Measurements from ENCODE around the gene CFAP157. TPM values are rescaled to one million over a fixed set of nuclear protein-coding genes. Genes with fewer than 3 reads are reported as not detected.
A peak's percentile ranks its signal among the peaks of the same experiment; 100 is the strongest.

The CFAP157 gene
- total and polyA plus RNA-seq, 2 of the 13 experiments (the other 11 are each of a cell fraction or from before 2014, with no cell fraction given): 0.07 TPM; not detected in 1

DNA sequence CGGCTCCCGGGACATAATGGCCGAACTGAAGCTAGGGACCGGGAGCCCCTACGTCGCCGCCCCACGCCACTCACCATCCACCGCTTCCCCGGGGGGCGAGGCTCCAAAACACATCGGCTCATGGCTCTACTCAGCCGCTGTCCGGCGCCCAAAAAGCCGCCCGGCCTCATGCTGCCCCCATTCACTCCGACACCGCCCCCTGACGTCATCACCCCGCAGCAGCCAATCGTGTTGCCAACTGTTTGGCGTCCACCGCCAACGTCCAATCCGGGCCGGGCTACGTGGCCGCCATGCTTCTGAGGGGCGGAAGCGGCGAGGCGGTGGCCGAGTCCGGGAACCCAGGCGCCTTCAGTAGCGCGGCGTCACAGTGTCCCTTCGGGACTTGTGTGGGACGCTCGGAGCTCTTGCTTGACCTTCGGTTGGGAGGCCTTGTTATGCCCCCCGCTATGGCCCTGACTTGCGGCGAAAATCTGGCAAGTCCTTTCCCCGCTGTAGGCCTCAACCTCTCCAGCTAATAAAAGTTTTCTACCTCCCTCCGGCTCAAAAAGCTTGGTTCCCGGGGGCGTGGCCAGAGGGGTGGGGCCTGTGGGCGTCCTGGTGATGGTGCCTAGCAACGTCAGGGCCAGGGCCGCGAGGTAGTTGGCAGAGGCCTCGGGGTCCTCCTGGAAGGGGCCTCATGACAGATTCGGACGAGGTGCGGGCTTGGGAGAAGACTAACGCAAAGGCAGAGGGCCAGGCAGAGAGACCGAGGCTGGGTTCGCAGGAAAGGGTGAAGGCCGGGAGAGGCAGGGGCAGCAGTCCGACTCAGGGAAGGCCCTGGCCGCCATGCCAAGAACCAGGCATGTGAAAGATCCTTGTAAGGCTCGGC is 8.9 kb downstream of the CFAP157 start, which contains the start of the genes PTRH1 and TTC16 (continued):
- TF ChIP-seq ZNF574 (CRISPR knock-in tag; IDR thresholded peaks at IDR 0.05): peak; percentile 78
- peak; percentile 75 for TF ChIP-seq RFX3 (CRISPR knock-in tag; IDR thresholded peaks at IDR 0.05)
- no peak for TF ChIP-seq REST (IDR thresholded peaks at IDR 0.05; ENCODE audit: borderline replicate concordance in 1 of 2, low read depth in 1 of 2, low read length in 2 of 2)
- no peak for TF ChIP-seq ZNF670 (CRISPR knock-in tag; IDR thresholded peaks at IDR 0.05; ENCODE audit: borderline replicate concordance)
- TF ChIP-seq TAF15 (IDR thresholded peaks at IDR 0.05; ENCODE audit: low read depth, low read length, poor library complexity, severe bottlenecking): no peak
- no peak for TF ChIP-seq ZBTB33 (CRISPR knock-in tag; IDR thresholded peaks at IDR 0.05)
- no peak for TF ChIP-seq NKX3-1 (CRISPR knock-in tag; IDR thresholded peaks at IDR 0.05)
- TF ChIP-seq USF2 (IDR thresholded peaks at IDR 0.05; ENCODE audit: low read depth, low read length): no peak
- no peak for TF ChIP-seq USF2 (CRISPR knock-in tag; IDR thresholded peaks at IDR 0.05; ENCODE audit: borderline replicate concordance)
- TF ChIP-seq ZNF777 (CRISPR knock-in tag; IDR thresholded peaks at IDR 0.05): no peak
- no peak for TF ChIP-seq ZBTB8A (CRISPR knock-in tag; IDR thresholded peaks at IDR 0.05; ENCODE audit: borderline replicate concordance, low read depth)
- no peak for TF ChIP-seq ZNF207 (IDR thresholded peaks at IDR 0.05; ENCODE audit: borderline replicate concordance)
- no peak for TF ChIP-seq RNF2 (conservative IDR thresholded peaks at IDR 0.05; ENCODE audit: low read depth)
- TF ChIP-seq SRSF4 (IDR thresholded peaks at IDR 0.05; ENCODE audit: low read depth, low read length, poor library complexity, severe bottlenecking): no peak
- TF ChIP-seq ZNF703 (CRISPR knock-in tag; IDR thresholded peaks at IDR 0.05; ENCODE audit: borderline replicate concordance): no peak
- no peak for TF ChIP-seq MAFK (conservative IDR thresholded peaks at IDR 0.05 in 1 of 2, IDR thresholded peaks at IDR 0.05 in 1 of 2; ENCODE audit: low read length in 2 of 2)
- TF ChIP-seq MTF2 (CRISPR knock-in tag; IDR thresholded peaks at IDR 0.05; ENCODE audit: borderline replicate concordance): no peak
